Loucy (cell line): ENCODE measurements around the gene CYP4V2.

Source experiments
- CTCF ChIP-seq: fragments of 200-600 bp; sonication (generic); conservative IDR thresholded peaks from 2 replicates; pipeline ENCODE4 v1.5.1; 2014; ENCODE audit warnings: mild to moderate bottlenecking, antibody characterized with exemption, low read length
- EZH2phosphoT487 ChIP-seq: fragments of 200-600 bp; IDR thresholded peaks from 2 replicates; pipeline ENCODE4 v1.6.1; 2018; ENCODE audit warnings: antibody characterized with exemption, mild to moderate bottlenecking, moderate library complexity, borderline replicate concordance

- no peak for TF ChIP-seq CTCF
- no peak for TF ChIP-seq EZH2phosphoT487
Observed at GRCh38 chr4:186204686-186205085, 13.3 kb downstream of the CYP4V2 start.
